ENCODE results near the gene RAF1. TPM values are rescaled to one million over a fixed set of nuclear protein-coding genes. Genes with fewer than 3 reads are reported as not detected.

Gene RAF1
- total RNA-seq, 1 experiment from 2014 or later, result 101 TPM

DNA sequence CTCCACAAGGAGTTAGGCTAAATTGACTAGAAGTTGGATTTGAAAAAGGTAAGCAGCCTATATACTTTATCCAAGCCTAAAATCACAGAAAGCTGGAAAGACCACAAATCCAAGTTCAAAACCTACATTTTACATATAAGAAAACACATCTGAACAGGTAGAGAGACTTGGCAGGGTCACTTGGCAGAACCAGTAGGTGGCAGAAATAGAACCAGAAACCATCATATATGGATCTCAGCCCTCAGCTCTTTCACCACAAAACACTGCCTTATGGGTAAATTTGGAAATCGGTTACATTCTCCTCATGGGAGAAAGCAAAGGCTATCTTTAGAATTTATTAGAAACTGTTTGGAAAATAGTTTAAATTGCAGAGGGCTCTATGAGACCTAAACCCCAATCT is 62.8 kb downstream of the RAF1 start:
- Mint-ChIP-seq H3K27me3 (ENCODE audit: low read depth) (no peaks in the 10 kb centered on the region), H3K4me1 (no peaks in the 10 kb centered on the region), H3K36me3 (peaks cover 54% of the 10 kb centered on the region), H3K27ac (no peak overlapping the region), H3K9me3 (no peaks in the 10 kb centered on the region), H3K4me3 (no peak overlapping the region)
- TF ChIP-seq ZBTB21 (CRISPR knock-in tag; IDR thresholded peaks at IDR 0.05; ENCODE audit: borderline replicate concordance) (no peak), TEAD4 (CRISPR knock-in tag; IDR thresholded peaks at IDR 0.05) (no peak), ZNF219 (CRISPR knock-in tag; IDR thresholded peaks at IDR 0.05; ENCODE audit: borderline replicate concordance) (no peak), JUN (CRISPR knock-in tag; IDR thresholded peaks at IDR 0.05) (no peak), NR3C1 (CRISPR knock-in tag; conservative IDR thresholded peaks at IDR 0.05; ENCODE audit: low read depth) (no peak), NR2C2 (CRISPR knock-in tag; IDR thresholded peaks at IDR 0.05) (no peak), GABPB1 (CRISPR knock-in tag; IDR thresholded peaks at IDR 0.05) (no peak)
- TF ChIP-seq, protein P1, sequence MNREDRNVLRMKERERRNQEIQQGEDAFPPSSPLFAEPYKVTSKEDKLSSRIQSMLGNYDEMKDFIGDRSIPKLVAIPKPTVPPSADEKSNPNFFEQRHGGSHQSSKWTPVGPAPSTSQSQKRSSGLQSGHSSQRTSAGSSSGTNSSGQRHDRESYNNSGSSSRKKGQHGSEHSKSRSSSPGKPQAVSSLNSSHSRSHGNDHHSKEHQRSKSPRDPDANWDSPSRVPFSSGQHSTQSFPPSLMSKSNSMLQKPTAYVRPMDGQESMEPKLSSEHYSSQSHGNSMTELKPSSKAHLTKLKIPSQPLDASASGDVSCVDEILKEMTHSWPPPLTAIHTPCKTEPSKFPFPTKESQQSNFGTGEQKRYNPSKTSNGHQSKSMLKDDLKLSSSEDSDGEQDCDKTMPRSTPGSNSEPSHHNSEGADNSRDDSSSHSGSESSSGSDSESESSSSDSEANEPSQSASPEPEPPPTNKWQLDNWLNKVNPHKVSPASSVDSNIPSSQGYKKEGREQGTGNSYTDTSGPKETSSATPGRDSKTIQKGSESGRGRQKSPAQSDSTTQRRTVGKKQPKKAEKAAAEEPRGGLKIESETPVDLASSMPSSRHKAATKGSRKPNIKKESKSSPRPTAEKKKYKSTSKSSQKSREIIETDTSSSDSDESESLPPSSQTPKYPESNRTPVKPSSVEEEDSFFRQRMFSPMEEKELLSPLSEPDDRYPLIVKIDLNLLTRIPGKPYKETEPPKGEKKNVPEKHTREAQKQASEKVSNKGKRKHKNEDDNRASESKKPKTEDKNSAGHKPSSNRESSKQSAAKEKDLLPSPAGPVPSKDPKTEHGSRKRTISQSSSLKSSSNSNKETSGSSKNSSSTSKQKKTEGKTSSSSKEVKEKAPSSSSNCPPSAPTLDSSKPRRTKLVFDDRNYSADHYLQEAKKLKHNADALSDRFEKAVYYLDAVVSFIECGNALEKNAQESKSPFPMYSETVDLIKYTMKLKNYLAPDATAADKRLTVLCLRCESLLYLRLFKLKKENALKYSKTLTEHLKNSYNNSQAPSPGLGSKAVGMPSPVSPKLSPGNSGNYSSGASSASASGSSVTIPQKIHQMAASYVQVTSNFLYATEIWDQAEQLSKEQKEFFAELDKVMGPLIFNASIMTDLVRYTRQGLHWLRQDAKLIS (CRISPR knock-in tag; IDR thresholded peaks at IDR 0.05; ENCODE audit: borderline replicate concordance), result no peak
- TF ChIP-seq, protein P2, sequence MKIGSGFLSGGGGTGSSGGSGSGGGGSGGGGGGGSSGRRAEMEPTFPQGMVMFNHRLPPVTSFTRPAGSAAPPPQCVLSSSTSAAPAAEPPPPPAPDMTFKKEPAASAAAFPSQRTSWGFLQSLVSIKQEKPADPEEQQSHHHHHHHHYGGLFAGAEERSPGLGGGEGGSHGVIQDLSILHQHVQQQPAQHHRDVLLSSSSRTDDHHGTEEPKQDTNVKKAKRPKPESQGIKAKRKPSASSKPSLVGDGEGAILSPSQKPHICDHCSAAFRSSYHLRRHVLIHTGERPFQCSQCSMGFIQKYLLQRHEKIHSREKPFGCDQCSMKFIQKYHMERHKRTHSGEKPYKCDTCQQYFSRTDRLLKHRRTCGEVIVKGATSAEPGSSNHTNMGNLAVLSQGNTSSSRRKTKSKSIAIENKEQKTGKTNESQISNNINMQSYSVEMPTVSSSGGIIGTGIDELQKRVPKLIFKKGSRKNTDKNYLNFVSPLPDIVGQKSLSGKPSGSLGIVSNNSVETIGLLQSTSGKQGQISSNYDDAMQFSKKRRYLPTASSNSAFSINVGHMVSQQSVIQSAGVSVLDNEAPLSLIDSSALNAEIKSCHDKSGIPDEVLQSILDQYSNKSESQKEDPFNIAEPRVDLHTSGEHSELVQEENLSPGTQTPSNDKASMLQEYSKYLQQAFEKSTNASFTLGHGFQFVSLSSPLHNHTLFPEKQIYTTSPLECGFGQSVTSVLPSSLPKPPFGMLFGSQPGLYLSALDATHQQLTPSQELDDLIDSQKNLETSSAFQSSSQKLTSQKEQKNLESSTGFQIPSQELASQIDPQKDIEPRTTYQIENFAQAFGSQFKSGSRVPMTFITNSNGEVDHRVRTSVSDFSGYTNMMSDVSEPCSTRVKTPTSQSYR (CRISPR knock-in tag; IDR thresholded peaks at IDR 0.05), result no peak
- TF ChIP-seq, protein P3, sequence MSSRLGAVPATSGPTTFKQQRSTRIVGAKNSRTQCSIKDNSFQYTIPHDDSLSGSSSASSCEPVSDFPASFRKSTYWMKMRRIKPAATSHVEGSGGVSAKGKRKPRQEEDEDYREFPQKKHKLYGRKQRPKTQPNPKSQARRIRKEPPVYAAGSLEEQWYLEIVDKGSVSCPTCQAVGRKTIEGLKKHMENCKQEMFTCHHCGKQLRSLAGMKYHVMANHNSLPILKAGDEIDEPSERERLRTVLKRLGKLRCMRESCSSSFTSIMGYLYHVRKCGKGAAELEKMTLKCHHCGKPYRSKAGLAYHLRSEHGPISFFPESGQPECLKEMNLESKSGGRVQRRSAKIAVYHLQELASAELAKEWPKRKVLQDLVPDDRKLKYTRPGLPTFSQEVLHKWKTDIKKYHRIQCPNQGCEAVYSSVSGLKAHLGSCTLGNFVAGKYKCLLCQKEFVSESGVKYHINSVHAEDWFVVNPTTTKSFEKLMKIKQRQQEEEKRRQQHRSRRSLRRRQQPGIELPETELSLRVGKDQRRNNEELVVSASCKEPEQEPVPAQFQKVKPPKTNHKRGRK (CRISPR knock-in tag; IDR thresholded peaks at IDR 0.05; ENCODE audit: borderline replicate concordance), result no peak
- TF ChIP-seq, protein P4, sequence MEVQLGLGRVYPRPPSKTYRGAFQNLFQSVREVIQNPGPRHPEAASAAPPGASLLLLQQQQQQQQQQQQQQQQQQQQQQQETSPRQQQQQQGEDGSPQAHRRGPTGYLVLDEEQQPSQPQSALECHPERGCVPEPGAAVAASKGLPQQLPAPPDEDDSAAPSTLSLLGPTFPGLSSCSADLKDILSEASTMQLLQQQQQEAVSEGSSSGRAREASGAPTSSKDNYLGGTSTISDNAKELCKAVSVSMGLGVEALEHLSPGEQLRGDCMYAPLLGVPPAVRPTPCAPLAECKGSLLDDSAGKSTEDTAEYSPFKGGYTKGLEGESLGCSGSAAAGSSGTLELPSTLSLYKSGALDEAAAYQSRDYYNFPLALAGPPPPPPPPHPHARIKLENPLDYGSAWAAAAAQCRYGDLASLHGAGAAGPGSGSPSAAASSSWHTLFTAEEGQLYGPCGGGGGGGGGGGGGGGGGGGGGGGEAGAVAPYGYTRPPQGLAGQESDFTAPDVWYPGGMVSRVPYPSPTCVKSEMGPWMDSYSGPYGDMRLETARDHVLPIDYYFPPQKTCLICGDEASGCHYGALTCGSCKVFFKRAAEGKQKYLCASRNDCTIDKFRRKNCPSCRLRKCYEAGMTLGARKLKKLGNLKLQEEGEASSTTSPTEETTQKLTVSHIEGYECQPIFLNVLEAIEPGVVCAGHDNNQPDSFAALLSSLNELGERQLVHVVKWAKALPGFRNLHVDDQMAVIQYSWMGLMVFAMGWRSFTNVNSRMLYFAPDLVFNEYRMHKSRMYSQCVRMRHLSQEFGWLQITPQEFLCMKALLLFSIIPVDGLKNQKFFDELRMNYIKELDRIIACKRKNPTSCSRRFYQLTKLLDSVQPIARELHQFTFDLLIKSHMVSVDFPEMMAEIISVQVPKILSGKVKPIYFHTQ (CRISPR knock-in tag; IDR thresholded peaks at IDR 0.05), result no peak
- CTCF ChIA-PET, result interaction anchor here (0.8 to 1.2 kb wide), 3 partner anchors 19 to 106 kb away, joined by 3 read pairs; no protein-coding TSS in a partner anchor
- POLR2A ChIA-PET, result no interaction called here
- no peak for ATAC-seq
- no peak for DNase-seq (ENCODE audit: low spot score)

DNA sequence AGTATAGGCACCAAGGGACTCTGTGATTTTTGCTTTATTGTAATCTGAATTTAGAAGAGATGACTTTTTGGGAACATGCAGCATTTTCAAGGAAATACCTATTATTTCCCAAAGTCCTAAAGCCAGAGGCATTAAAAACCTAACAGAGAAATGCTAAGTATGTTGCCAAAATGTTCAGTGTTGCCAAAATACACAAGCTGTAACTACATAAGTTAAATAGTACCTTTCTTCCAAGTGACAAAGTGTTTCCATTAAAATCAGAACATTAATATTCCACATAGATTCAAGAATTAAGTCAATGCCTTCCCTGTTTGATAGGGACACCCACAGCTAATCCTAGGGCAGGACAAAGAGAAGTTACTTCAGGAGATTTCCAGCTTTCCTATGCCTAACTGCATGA is 65.0 kb downstream of the RAF1 start:
- Mint-ChIP-seq H3K4me1 (no peaks in the 10 kb centered on the region), H3K27ac (no peak overlapping the region), H3K27me3 (ENCODE audit: low read depth) (no peaks in the 10 kb centered on the region), H3K36me3 (peaks cover 60% of the 10 kb centered on the region), H3K4me3 (no peak overlapping the region), H3K9me3 (no peaks in the 10 kb centered on the region)
- ATAC-seq (no peak), DNase-seq (ENCODE audit: low spot score) (no peak)
- POLR2A ChIA-PET, result no interaction called here
- CTCF ChIA-PET, result no interaction called here
- TF ChIP-seq RORB (CRISPR knock-in tag; IDR thresholded peaks at IDR 0.05) (no peak), CREM (CRISPR knock-in tag; IDR thresholded peaks at IDR 0.05) (no peak), SOX15 (CRISPR knock-in tag; IDR thresholded peaks at IDR 0.05) (no peak), RELA (CRISPR knock-in tag; IDR thresholded peaks at IDR 0.05; ENCODE audit: borderline replicate concordance) (no peak), CBFB (CRISPR knock-in tag; IDR thresholded peaks at IDR 0.05; ENCODE audit: low read depth) (no peak), ZNF138 (CRISPR knock-in tag; conservative IDR thresholded peaks at IDR 0.05) (no peak), NFATC4 (CRISPR knock-in tag; IDR thresholded peaks at IDR 0.05) (no peak), PRRX2 (CRISPR knock-in tag; IDR thresholded peaks at IDR 0.05) (no peak)
- TF ChIP-seq, protein P5, sequence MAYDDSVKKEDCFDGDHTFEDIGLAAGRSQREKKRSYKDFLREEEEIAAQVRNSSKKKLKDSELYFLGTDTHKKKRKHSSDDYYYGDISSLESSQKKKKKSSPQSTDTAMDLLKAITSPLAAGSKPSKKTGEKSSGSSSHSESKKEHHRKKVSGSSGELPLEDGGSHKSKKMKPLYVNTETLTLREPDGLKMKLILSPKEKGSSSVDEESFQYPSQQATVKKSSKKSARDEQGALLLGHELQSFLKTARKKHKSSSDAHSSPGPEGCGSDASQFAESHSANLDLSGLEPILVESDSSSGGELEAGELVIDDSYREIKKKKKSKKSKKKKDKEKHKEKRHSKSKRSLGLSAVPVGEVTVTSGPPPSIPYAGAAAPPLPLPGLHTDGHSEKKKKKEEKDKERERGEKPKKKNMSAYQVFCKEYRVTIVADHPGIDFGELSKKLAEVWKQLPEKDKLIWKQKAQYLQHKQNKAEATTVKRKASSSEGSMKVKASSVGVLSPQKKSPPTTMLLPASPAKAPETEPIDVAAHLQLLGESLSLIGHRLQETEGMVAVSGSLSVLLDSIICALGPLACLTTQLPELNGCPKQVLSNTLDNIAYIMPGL (CRISPR knock-in tag; IDR thresholded peaks at IDR 0.05), result no peak
- TF ChIP-seq, protein P6, sequence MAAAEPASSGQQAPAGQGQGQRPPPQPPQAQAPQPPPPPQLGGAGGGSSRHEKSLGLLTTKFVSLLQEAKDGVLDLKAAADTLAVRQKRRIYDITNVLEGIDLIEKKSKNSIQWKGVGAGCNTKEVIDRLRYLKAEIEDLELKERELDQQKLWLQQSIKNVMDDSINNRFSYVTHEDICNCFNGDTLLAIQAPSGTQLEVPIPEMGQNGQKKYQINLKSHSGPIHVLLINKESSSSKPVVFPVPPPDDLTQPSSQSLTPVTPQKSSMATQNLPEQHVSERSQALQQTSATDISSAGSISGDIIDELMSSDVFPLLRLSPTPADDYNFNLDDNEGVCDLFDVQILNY (CRISPR knock-in tag; IDR thresholded peaks at IDR 0.05), result no peak
- TF ChIP-seq, protein P7, sequence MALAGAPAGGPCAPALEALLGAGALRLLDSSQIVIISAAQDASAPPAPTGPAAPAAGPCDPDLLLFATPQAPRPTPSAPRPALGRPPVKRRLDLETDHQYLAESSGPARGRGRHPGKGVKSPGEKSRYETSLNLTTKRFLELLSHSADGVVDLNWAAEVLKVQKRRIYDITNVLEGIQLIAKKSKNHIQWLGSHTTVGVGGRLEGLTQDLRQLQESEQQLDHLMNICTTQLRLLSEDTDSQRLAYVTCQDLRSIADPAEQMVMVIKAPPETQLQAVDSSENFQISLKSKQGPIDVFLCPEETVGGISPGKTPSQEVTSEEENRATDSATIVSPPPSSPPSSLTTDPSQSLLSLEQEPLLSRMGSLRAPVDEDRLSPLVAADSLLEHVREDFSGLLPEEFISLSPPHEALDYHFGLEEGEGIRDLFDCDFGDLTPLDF (CRISPR knock-in tag; IDR thresholded peaks at IDR 0.05), result no peak
